Measurements from ENCODE around the gene LIN37. TPM values are rescaled to one million over a fixed set of nuclear protein-coding genes. Genes with fewer than 3 reads are reported as not detected.

Gene LIN37
- total RNA-seq, 1 experiment from 2014 or later: 6.4 TPM

GRCh38 chr19:35740423-35741202 lies 7.8 kb upstream of the LIN37 start (continued):
- TF ChIP-seq AR (CRISPR knock-in tag; IDR thresholded peaks at IDR 0.05) (no peak), IRF2 (CRISPR knock-in tag; IDR thresholded peaks at IDR 0.05; ENCODE audit: borderline replicate concordance, low read depth) (no peak), ZMAT4 (CRISPR knock-in tag; IDR thresholded peaks at IDR 0.05) (no peak), MYBL2 (CRISPR knock-in tag; IDR thresholded peaks at IDR 0.05) (0 out of 2 replicates have a peak, but pooled peaks have one; percentile 47), ZNF263 (CRISPR knock-in tag; IDR thresholded peaks at IDR 0.05; ENCODE audit: low read depth) (no peak), GABPB1 (CRISPR knock-in tag; IDR thresholded peaks at IDR 0.05) (peak; percentile 55; the same call in 1 of the 2 replicates), FOXP4 (CRISPR knock-in tag; IDR thresholded peaks at IDR 0.05) (no peak), MLX (CRISPR knock-in tag; IDR thresholded peaks at IDR 0.05) (no peak), FOXJ3 (CRISPR knock-in tag; IDR thresholded peaks at IDR 0.05; ENCODE audit: borderline replicate concordance) (no peak), E2F5 (CRISPR knock-in tag; IDR thresholded peaks at IDR 0.05) (no peak; the same call in 1 of the 2 replicates), GTF2I (CRISPR knock-in tag; conservative IDR thresholded peaks at IDR 0.05) (no peak), ZNF425 (CRISPR knock-in tag; conservative IDR thresholded peaks at IDR 0.05) (no peak), STAT6 (CRISPR knock-in tag; conservative IDR thresholded peaks at IDR 0.05; ENCODE audit: low read depth) (no peak), ATF1 (CRISPR knock-in tag; IDR thresholded peaks at IDR 0.05) (no peak), OVOL2 (CRISPR knock-in tag; IDR thresholded peaks at IDR 0.05; ENCODE audit: borderline replicate concordance) (no peak)
- TF ChIP-seq, protein P1, sequence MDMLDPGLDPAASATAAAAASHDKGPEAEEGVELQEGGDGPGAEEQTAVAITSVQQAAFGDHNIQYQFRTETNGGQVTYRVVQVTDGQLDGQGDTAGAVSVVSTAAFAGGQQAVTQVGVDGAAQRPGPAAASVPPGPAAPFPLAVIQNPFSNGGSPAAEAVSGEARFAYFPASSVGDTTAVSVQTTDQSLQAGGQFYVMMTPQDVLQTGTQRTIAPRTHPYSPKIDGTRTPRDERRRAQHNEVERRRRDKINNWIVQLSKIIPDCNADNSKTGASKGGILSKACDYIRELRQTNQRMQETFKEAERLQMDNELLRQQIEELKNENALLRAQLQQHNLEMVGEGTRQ (CRISPR knock-in tag; IDR thresholded peaks at IDR 0.05): no peak
- TF ChIP-seq, protein P2, sequence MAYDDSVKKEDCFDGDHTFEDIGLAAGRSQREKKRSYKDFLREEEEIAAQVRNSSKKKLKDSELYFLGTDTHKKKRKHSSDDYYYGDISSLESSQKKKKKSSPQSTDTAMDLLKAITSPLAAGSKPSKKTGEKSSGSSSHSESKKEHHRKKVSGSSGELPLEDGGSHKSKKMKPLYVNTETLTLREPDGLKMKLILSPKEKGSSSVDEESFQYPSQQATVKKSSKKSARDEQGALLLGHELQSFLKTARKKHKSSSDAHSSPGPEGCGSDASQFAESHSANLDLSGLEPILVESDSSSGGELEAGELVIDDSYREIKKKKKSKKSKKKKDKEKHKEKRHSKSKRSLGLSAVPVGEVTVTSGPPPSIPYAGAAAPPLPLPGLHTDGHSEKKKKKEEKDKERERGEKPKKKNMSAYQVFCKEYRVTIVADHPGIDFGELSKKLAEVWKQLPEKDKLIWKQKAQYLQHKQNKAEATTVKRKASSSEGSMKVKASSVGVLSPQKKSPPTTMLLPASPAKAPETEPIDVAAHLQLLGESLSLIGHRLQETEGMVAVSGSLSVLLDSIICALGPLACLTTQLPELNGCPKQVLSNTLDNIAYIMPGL (CRISPR knock-in tag; IDR thresholded peaks at IDR 0.05): no peak; the same call in 1 of the 2 replicates
- TF ChIP-seq, protein P3, sequence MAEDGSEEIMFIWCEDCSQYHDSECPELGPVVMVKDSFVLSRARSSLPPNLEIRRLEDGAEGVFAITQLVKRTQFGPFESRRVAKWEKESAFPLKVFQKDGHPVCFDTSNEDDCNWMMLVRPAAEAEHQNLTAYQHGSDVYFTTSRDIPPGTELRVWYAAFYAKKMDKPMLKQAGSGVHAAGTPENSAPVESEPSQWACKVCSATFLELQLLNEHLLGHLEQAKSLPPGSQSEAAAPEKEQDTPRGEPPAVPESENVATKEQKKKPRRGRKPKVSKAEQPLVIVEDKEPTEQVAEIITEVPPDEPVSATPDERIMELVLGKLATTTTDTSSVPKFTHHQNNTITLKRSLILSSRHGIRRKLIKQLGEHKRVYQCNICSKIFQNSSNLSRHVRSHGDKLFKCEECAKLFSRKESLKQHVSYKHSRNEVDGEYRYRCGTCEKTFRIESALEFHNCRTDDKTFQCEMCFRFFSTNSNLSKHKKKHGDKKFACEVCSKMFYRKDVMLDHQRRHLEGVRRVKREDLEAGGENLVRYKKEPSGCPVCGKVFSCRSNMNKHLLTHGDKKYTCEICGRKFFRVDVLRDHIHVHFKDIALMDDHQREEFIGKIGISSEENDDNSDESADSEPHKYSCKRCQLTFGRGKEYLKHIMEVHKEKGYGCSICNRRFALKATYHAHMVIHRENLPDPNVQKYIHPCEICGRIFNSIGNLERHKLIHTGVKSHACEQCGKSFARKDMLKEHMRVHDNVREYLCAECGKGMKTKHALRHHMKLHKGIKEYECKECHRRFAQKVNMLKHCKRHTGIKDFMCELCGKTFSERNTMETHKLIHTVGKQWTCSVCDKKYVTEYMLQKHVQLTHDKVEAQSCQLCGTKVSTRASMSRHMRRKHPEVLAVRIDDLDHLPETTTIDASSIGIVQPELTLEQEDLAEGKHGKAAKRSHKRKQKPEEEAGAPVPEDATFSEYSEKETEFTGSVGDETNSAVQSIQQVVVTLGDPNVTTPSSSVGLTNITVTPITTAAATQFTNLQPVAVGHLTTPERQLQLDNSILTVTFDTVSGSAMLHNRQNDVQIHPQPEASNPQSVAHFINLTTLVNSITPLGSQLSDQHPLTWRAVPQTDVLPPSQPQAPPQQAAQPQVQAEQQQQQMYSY (CRISPR knock-in tag; IDR thresholded peaks at IDR 0.05): no peak
